Colonic mucosa (tissue), 4 donors: ENCODE results near the gene TMEM170B. TPM values are rescaled to one million over a fixed set of nuclear protein-coding genes. Genes with fewer than 3 reads are reported as not detected.

Experiments
- DNase-seq: peaks from one replicate; pipeline ENCODE4 v3.0.0-alpha.2; 2020
- H3K27ac ChIP-seq: fragments of 200-600 bp; one replicate; pipeline ENCODE4 v1.8.0; 2021
- H3K27me3 ChIP-seq: fragments of 200-600 bp; one replicate; pipeline ENCODE4 v1.8.0; 2021
- H3K36me3 ChIP-seq: fragments of 200-600 bp; one replicate; pipeline ENCODE4 v1.8.0; 2021
- H3K4me1 ChIP-seq: fragments of 200-600 bp; one replicate; pipeline ENCODE4 v1.8.0; 2021; ENCODE audit warnings: mild to moderate bottlenecking
- H3K4me3 ChIP-seq: fragments of 200-600 bp; one replicate; pipeline ENCODE4 v1.8.0; 2021
- H3K9ac ChIP-seq, 2 donors: one replicate each; pipeline ENCODE4 v1.7.0; 2013; ENCODE audit warnings: control low read depth in 2 of 2, low read depth in 2 of 2, low read length in 2 of 2
- H3K9me3 ChIP-seq: fragments of 200-600 bp; one replicate; pipeline ENCODE4 v1.8.0; 2021
- intact Hi-C: fragments of 100-400 bp; cut with DNase I; formaldehyde crosslinking; loops from one replicate; pipeline ENCODE4 v1.14.1; 2022
- total RNA-seq, 2 donors: library from RNA; stranded (reverse); fragmentation: NEBNext Ultra II Directional in 1 of 2; extraction: Animal tissue kit (Norgen Biotek cat#: 25700) in 1 of 2; gene quantifications; one replicate each; pipeline ENCODE4 v1.2.1, GENCODE V29; 2021
- TF ChIP-seq, protein P1 (sequence below): fragments of 200-600 bp; IDR thresholded peaks from one replicate; pipeline ENCODE4 v1.8.0; 2022; ENCODE audit warnings: antibody characterized with exemption, mild to moderate bottlenecking
- donor health status: healthy.
- donor health status: DM: no; HTN: no; CAD: no.
- donor health status: DM: no; HTN: no; CAD: no.

Gene TMEM170B
- total RNA-seq, 2 donors from 2014 or later, result 0.82 to 2.2 TPM

DNA sequence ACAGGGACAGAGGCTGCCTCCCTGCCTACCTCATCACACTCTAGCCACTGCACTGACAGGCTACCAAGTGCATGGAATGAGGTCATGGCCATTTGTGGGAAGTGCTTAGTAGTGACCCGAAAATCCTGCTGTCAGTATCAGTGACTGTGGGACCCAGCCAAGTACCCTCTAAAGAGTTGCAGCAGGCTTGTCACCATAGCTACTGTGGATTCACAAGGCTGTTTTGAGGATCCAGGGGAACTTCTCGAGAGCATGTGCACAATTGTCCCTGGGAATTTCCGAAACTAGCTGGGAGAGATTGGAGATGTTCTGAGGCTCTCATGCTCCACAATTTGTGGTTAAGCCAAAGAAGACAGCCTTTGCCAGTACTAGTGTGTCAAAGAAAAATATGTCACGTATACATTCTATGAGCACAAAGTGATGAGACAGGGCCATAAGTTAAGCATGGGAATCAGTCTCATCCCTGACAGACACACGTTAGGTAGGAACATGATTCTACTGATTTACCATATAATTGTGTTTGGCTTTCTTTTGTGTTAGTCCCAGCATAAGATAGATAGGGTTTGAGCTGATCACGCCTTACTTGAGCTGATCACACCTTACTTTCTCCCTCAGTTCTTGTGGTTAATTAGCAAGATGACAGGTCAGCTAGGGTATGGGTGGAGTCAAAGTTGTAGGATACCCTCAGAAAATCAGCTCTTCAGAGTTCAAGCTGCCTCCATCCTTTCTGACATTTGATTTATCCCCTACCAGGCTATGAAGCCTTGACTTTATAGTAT lies 42.6 kb upstream of the TMEM170B start:
- intact Hi-C loops, result loop anchor here (2.0 to 10.0 kb wide), 3 partner anchors 320 to 543 kb away; no protein-coding TSS in a partner anchor
- H3K4me3 ChIP-seq, result no peak overlapping the region
- H3K4me1 ChIP-seq, result no peaks in the 10 kb centered on the region
- H3K27me3 ChIP-seq, result no peaks in the 10 kb centered on the region
- no peak overlapping the region for H3K9ac ChIP-seq
- DNase-seq, result no peak
- H3K27ac ChIP-seq, result no peak overlapping the region
- TF ChIP-seq, protein P1, sequence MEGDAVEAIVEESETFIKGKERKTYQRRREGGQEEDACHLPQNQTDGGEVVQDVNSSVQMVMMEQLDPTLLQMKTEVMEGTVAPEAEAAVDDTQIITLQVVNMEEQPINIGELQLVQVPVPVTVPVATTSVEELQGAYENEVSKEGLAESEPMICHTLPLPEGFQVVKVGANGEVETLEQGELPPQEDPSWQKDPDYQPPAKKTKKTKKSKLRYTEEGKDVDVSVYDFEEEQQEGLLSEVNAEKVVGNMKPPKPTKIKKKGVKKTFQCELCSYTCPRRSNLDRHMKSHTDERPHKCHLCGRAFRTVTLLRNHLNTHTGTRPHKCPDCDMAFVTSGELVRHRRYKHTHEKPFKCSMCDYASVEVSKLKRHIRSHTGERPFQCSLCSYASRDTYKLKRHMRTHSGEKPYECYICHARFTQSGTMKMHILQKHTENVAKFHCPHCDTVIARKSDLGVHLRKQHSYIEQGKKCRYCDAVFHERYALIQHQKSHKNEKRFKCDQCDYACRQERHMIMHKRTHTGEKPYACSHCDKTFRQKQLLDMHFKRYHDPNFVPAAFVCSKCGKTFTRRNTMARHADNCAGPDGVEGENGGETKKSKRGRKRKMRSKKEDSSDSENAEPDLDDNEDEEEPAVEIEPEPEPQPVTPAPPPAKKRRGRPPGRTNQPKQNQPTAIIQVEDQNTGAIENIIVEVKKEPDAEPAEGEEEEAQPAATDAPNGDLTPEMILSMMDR, result no peak
- no peaks in the 10 kb centered on the region for H3K36me3 ChIP-seq
- H3K9me3 ChIP-seq, result no peaks in the 10 kb centered on the region

DNA sequence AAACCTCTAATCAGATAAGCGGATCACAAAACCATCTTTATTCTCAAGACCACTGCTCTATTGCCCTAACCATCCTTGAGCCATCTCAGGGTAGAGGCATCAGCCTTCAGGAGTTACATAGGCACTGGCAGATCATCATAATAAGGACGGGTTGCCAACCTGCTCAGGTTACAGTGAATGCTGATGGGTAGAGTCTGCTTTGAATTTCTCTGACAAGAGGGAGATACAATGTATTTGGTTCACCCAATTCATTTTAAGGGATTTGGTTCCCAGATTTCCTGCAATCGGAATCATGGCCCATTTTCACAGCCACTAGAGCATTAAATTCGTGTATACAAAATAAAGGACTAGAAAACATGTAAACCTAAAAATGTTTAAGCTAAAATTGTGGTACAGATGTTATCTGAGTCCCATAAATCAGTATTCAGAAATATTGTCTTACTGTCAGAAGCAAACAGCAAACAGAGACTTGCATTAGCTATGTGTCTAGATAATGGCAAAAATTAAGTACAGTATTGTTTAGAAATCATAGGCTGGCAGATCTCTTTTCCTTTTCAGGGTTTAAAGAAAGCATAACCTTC lies 41.9 kb upstream of the TMEM170B start:
- intact Hi-C loops, result loop anchor here (2.0 to 10.0 kb wide), 3 partner anchors 321 to 543 kb away; no protein-coding TSS in a partner anchor
- Histone ChIP-seq H3K36me3 (no peaks in the 10 kb centered on the region), H3K27ac (no peak overlapping the region), H3K9me3 (no peaks in the 10 kb centered on the region), H3K9ac (no peak overlapping the region), H3K4me1 (no peaks in the 10 kb centered on the region), H3K27me3 (no peaks in the 10 kb centered on the region), H3K4me3 (no peak overlapping the region)
- DNase-seq, result no peak
- TF ChIP-seq, protein P1, result no peak

- Histone ChIP-seq H3K27me3 (no peaks in the 10 kb centered on the region), H3K27ac (no peak overlapping the region), H3K9me3 (no peaks in the 10 kb centered on the region), H3K9ac (peak overlapping the region in 1 of 2 donors; percentile 3), H3K4me3 (no peak overlapping the region), H3K4me1 (no peaks in the 10 kb centered on the region), H3K36me3 (no peaks in the 10 kb centered on the region)
- TF ChIP-seq, protein P1, result peak; percentile 81
- intact Hi-C loops, result loop anchor here (5.0 to 10.0 kb wide), 2 partner anchors 322 to 544 kb away; no protein-coding TSS in a partner anchor
- DNase-seq, result peak; percentile 84
These were observed 41.1 kb upstream of the TMEM170B start for GRCh38 chr6:11496152-11497060.

GRCh38 chr6:11497107-11497506 lies 40.4 kb upstream of the TMEM170B start:
- Histone ChIP-seq H3K9ac (no peak overlapping the region), H3K4me3 (no peak overlapping the region)
- DNase-seq, result no peak

More at GRCh38 chr6:11497107-11497506, 40.4 kb upstream of the TMEM170B start:
- TF ChIP-seq, protein P1, result no peak
- intact Hi-C loops, result loop anchor here (5.0 to 10.0 kb wide), 2 partner anchors 322 to 545 kb away; no protein-coding TSS in a partner anchor
- Histone ChIP-seq H3K27me3 (no peaks in the 10 kb centered on the region), H3K9me3 (no peaks in the 10 kb centered on the region), H3K36me3 (no peaks in the 10 kb centered on the region), H3K27ac (no peak overlapping the region), H3K4me1 (no peaks in the 10 kb centered on the region)
